Stomach (tissue), 9 donors: Measurements from ENCODE around the gene ARRDC5. TPM values are rescaled to one million over a fixed set of nuclear protein-coding genes. Genes with fewer than 3 reads are reported as not detected.
"Not testable (repeated sequence)": the region's sequence is repeated elsewhere in the genome, so short reads cannot be mapped to it uniquely, and the experiment has no call there.

ENCODE experiments used
- DNase-seq, 2 donors: peaks; one replicate each; pipeline versions ENCODE4 v3.0.0 to v3.0.0-alpha.2; 2013 to 2019
- H3K27ac ChIP-seq, 5 donors: fragments of 200-600 bp in 4 of 5; sonication (generic) in 4 of 5; one replicate each; pipeline ENCODE4 v1.5.1; 2013 to 2019; ENCODE audit warnings: mild to moderate bottlenecking in 1 of 5, moderate library complexity in 1 of 5
- H3K27me3 ChIP-seq, 3 donors: fragments of 200-600 bp; sonication (generic); one replicate each; pipeline ENCODE4 v1.5.1; 2017 to 2019; ENCODE audit warnings: mixed run types in 1 of 3
- H3K36me3 ChIP-seq, 4 donors: fragments of 200-600 bp; sonication (generic); 1 replicate in 3 of 4; 2 replicates in 1 of 4; pipeline ENCODE4 v1.5.1; 2016 to 2019
- H3K4me1 ChIP-seq, 4 donors: fragments of 200-600 bp; sonication (generic); one replicate each; pipeline ENCODE4 v1.5.1; 2016 to 2019
- H3K4me3 ChIP-seq, 4 donors: fragments of 200-600 bp; sonication (generic) in 3 of 4; one replicate each; pipeline ENCODE4 v1.5.1; 2016 to 2019; ENCODE audit warnings: mild to moderate bottlenecking in 1 of 4
- H3K9me3 ChIP-seq, 4 donors: fragments of 200-600 bp; sonication (generic); one replicate each; pipeline ENCODE4 v1.5.1; 2016 to 2019
- EP300 ChIP-seq: sonication (generic); formaldehyde crosslinking; IDR thresholded peaks from one replicate; pipeline ENCODE4 v1.6.1; 2017; ENCODE audit warnings: antibody characterized with exemption
- POLR2A ChIP-seq, 4 donors: fragments of 450-650 bp; IDR thresholded peaks; one replicate each; pipeline ENCODE4 v1.6.1; 2016; ENCODE audit warnings: antibody characterized with exemption in 4 of 4, control low read depth in 2 of 4, mild to moderate bottlenecking in 1 of 4, moderate library complexity in 1 of 4
- POLR2AphosphoS5 ChIP-seq, 3 donors: sonication (generic); formaldehyde crosslinking; IDR thresholded peaks; one replicate each; pipeline ENCODE4 v1.6.1; 2016; ENCODE audit warnings: antibody characterized with exemption in 3 of 3
- WGBS, 5 donors: extraction: QIAGEN DNeasy Blood & Tissue Kit in 3 of 5; methylation state at CpG; one replicate each; pipeline versions ENCODE4 v1.1.5 to v1.1.7; 2013 to 2018; 5-methylcytosine and 5-hydroxymethylcytosine counted together
- intact Hi-C: fragments of 100-400 bp; cut with DNase I; formaldehyde crosslinking; loops from one replicate; pipeline ENCODE4 v1.15.1; 2023; ENCODE audit warnings: low total_unique reads
- polyA plus RNA-seq, 3 donors: library from polyadenylated mRNA; stranded (reverse); fragments of 200-250 nt; gene quantifications; one replicate each; pipeline ENCODE4 v1.2.3, GENCODE V29; 2013
- total RNA-seq, 5 donors: library from RNA; depleted of rRNA; stranded (reverse); fragments of >200 nt; gene quantifications; one replicate each; pipeline versions ENCODE4 v1.1.0 to v1.2.3, GENCODE V29; 2014 to 2016
- TF ChIP-seq, protein P1 (sequence below), 7 experiments: fragments of 450-650 bp in 4 of 7; fragments of 200-600 bp in 3 of 7; sonication (generic) in 3 of 7; IDR thresholded peaks; one replicate each; pipeline ENCODE4 v1.5.1; 2016 to 2019; ENCODE audit warnings: antibody characterized with exemption in 7 of 7, control low read depth in 2 of 7, mild to moderate bottlenecking in 1 of 7
- donor health status: healthy with polysubstance abuse.
- donor health status: Bipolar disorder and iron deficiency.
- donor health status: healthy.

Gene ARRDC5
- total and polyA plus RNA-seq, 8 donors = 0.20 to 0.73 TPM; not detected in 6

- intact Hi-C loops = no loop called here
- Histone ChIP-seq H3K36me3 (peaks cover 0 to 12% (median 5%) of the 10 kb centered on the region in 4 donors), H3K27me3 (no peaks in the 10 kb centered on the region), H3K9me3 (no peaks in the 10 kb centered on the region), H3K4me1 (peaks cover 6 to 46% (median 18%) of the 10 kb centered on the region in 4 donors), H3K4me3 (peak overlapping the region; percentile 66 to 80 (median 72)), H3K27ac (peak overlapping the region; percentile 70 to 91 (median 90))
- 1 to 3% (median 2%) methylated on average over 21 to 22 of the region's 22 CpGs for WGBS, 5 donors
- no peak for TF ChIP-seq POLR2AphosphoS5 (IDR thresholded peaks at IDR 0.05)
- no peak for TF ChIP-seq POLR2A (IDR thresholded peaks at IDR 0.05)
- DNase-seq = peak; percentile 68 to 85
These were observed 35.9 kb downstream of the ARRDC5 start for GRCh38 chr19:4866595-4867424.

DNA sequence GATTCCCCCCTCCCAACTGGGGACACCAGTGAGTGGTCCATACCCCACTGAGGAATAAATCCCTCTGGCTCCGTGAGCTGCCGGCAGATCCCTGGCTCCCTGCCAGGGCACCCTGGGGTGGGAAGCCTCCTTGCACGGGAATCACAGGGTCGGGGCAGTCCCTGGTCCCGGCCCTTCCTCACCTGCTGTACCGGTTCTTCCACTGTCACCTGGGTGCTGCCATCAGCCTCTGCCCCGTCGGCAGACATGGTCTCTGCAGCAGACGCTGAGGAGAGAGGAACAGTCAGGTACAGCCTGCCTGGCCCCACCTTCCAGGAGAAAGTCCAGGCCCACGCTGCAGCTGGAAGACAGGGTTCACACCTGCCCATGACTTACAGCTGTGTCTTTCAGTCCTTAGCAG lies 41.5 kb downstream of the ARRDC5 start:
- H3K27ac ChIP-seq = peak overlapping the region in 1 of 5 donors; percentile 16
- H3K36me3 ChIP-seq = peaks cover 22 to 68% (median 58%) of the 10 kb centered on the region in 4 donors
- intact Hi-C loops = no loop called here
- H3K27me3 ChIP-seq = no peaks in the 10 kb centered on the region
- H3K9me3 ChIP-seq = no peaks in the 10 kb centered on the region
- no peak for TF ChIP-seq EP300
- TF ChIP-seq POLR2AphosphoS5 (IDR thresholded peaks at IDR 0.05) = no peak
- TF ChIP-seq POLR2A (IDR thresholded peaks at IDR 0.05) = no peak
- TF ChIP-seq, protein P1, sequence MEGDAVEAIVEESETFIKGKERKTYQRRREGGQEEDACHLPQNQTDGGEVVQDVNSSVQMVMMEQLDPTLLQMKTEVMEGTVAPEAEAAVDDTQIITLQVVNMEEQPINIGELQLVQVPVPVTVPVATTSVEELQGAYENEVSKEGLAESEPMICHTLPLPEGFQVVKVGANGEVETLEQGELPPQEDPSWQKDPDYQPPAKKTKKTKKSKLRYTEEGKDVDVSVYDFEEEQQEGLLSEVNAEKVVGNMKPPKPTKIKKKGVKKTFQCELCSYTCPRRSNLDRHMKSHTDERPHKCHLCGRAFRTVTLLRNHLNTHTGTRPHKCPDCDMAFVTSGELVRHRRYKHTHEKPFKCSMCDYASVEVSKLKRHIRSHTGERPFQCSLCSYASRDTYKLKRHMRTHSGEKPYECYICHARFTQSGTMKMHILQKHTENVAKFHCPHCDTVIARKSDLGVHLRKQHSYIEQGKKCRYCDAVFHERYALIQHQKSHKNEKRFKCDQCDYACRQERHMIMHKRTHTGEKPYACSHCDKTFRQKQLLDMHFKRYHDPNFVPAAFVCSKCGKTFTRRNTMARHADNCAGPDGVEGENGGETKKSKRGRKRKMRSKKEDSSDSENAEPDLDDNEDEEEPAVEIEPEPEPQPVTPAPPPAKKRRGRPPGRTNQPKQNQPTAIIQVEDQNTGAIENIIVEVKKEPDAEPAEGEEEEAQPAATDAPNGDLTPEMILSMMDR (IDR thresholded peaks at IDR 0.05) = no peak
- H3K4me1 ChIP-seq = peaks cover 6 to 29% (median 11%) of the 10 kb centered on the region in 4 donors
- no peak overlapping the region for H3K4me3 ChIP-seq
- DNase-seq = peak; percentile 58 to 77
- 32 to 55% (median 43%) methylated on average over 6 to 10 of the region's 10 CpGs for WGBS, 5 donors

DNA sequence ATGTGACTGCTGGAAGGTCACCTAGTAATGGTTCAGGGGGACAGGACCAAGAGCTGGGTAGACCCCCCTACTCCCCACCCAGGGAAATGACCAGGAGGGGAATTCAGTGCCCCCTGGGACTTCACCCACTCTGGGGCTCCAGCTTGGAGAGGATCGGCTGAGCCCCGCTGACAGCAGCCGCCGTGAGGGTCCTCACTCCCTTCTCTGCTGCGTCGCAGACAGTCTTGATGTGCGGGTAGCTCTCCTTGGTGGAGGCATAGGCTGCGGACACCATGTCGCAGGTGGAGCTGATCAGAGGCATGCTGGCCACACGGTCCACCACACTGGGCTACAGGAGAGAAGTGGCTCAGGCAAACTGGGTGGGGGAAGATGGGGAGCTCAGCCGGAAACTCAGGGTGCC lies 43.0 kb downstream of the ARRDC5 start:
- no peaks in the 10 kb centered on the region for H3K27me3 ChIP-seq
- no peak for DNase-seq
- H3K9me3 ChIP-seq = no peaks in the 10 kb centered on the region
- 94 to 98% (median 96%) methylated on average over 10 to 11 of the region's 11 CpGs for WGBS, 5 donors
- H3K27ac ChIP-seq = no peak overlapping the region
- peaks cover 6 to 16% (median 7%) of the 10 kb centered on the region in 4 donors for H3K4me1 ChIP-seq
- intact Hi-C loops = loop anchor here (5.0 kb wide), 1 partner anchor 52 kb away; no protein-coding TSS in a partner anchor
- no peak for TF ChIP-seq EP300
- TF ChIP-seq POLR2A (IDR thresholded peaks at IDR 0.05) = no peak
- no peak for TF ChIP-seq POLR2AphosphoS5 (IDR thresholded peaks at IDR 0.05)
- TF ChIP-seq, protein P1 (IDR thresholded peaks at IDR 0.05) = no peak
- H3K4me3 ChIP-seq = no peak overlapping the region
- peaks cover 26 to 83% (median 72%) of the 10 kb centered on the region in 4 donors for H3K36me3 ChIP-seq

DNA sequence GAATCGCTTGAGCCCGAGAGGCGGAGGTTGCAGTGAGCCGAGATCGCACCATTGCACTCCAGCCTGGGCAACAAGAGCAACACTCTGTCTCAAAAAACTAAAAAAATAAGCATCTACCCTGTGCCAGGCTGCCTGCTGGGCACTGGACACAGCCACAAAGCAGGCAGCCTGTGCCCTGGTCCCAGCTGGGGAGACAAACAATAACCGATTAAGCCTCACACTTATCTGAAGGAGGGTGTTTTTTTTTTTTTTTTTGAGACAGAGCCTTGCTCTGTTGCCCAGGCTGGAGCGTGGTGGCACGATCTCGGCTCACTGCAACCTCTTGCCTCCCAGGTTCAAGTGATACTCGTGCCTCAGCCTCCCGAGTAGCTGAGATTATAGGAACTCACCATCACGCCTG lies 46.2 kb downstream of the ARRDC5 start:
- not testable (repeated sequence) for DNase-seq, H3K27ac ChIP-seq, H3K4me3 ChIP-seq, H3K9me3 ChIP-seq, H3K27me3 ChIP-seq
- Histone ChIP-seq H3K36me3 (peaks cover 26 to 100% (median 99%) of the 10 kb centered on the region in 4 donors), H3K4me1 (peaks cover 3 to 15% (median 5%) of the 10 kb centered on the region in 4 donors)
- 56 to 85% (median 77%) methylated on average over 12 of the region's 12 CpGs for WGBS, 5 donors
- intact Hi-C loops = loop anchor here (5.0 kb wide), 1 partner anchor 49 kb away; no protein-coding TSS in a partner anchor

DNA sequence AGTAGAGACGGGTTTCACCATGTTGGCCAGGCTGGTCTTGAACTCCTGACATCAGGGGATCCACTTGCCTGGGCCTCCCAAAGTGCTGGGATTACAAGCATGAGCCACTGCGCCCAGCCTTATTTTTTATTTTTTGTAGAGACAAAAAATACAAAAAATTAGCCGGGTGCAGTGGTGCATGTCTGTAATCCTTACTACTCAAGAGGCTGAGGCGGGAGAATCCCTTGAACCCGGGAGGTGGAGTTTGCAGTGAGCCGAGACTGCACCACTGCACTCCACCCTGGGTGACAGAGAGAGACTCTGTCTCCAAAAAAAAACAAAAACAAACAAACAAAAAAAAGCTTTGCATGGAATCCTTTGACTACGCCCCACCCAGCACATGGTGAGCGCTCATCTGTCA lies 49.2 kb downstream of the ARRDC5 start:
- 80 to 92% (median 90%) methylated on average over 8 of the region's 8 CpGs for WGBS, 5 donors
- H3K27me3 ChIP-seq, intact Hi-C loops, H3K9me3 ChIP-seq, DNase-seq, H3K4me3 ChIP-seq, H3K4me1 ChIP-seq, H3K27ac ChIP-seq: not testable (repeated sequence)
- H3K36me3 ChIP-seq = peaks cover 12 to 100% (median 95%) of the 10 kb centered on the region in 4 donors
